22Rv1 (cell line): ENCODE data around the gene LHX3.

Experiments
- ZFX ChIP-seq: fragments of 450-650 bp; IDR thresholded peaks from 2 replicates; pipeline ENCODE4 v1.6.1; 2017; ENCODE audit warnings: antibody characterized with exemption, borderline replicate concordance
- TF ChIP-seq, protein P1 (sequence below): fragments of 450-650 bp; IDR thresholded peaks from 2 replicates; pipeline ENCODE4 v1.5.1; 2017; ENCODE audit warnings: mild to moderate bottlenecking

DNA sequence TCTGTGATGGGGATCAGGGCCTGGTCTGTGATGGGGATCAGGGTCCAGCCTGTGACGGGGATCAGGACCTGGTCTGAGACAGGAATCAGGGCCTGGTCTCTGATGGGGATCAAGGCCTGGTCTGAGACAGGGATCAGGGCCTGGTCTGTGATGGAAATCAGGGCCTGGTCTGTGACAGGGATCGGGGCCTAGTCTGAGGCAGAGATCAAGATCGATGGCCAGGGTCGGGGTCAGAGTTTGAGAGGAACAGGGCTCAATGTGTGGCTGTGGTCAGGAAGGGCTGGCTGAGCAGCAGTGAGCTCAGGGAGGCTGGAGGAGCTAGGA, 52.4 kb downstream of the LHX3 start:
- TF ChIP-seq, protein P1, sequence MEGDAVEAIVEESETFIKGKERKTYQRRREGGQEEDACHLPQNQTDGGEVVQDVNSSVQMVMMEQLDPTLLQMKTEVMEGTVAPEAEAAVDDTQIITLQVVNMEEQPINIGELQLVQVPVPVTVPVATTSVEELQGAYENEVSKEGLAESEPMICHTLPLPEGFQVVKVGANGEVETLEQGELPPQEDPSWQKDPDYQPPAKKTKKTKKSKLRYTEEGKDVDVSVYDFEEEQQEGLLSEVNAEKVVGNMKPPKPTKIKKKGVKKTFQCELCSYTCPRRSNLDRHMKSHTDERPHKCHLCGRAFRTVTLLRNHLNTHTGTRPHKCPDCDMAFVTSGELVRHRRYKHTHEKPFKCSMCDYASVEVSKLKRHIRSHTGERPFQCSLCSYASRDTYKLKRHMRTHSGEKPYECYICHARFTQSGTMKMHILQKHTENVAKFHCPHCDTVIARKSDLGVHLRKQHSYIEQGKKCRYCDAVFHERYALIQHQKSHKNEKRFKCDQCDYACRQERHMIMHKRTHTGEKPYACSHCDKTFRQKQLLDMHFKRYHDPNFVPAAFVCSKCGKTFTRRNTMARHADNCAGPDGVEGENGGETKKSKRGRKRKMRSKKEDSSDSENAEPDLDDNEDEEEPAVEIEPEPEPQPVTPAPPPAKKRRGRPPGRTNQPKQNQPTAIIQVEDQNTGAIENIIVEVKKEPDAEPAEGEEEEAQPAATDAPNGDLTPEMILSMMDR: no peak
- TF ChIP-seq ZFX: no peak
